VCaP (cell line): ENCODE results near the gene CABLES1.

Source experiments
- H3K27ac ChIP-seq: fragments of 450-650 bp; 2 replicates; pipeline ENCODE4 v1.5.1; 2017
- TF ChIP-seq, protein P1 (sequence below): fragments of 450-650 bp; conservative IDR thresholded peaks from 2 replicates; pipeline ENCODE4 v1.5.1; 2017; ENCODE audit warnings: mild to moderate bottlenecking, moderate library complexity

Gene CABLES1

DNA sequence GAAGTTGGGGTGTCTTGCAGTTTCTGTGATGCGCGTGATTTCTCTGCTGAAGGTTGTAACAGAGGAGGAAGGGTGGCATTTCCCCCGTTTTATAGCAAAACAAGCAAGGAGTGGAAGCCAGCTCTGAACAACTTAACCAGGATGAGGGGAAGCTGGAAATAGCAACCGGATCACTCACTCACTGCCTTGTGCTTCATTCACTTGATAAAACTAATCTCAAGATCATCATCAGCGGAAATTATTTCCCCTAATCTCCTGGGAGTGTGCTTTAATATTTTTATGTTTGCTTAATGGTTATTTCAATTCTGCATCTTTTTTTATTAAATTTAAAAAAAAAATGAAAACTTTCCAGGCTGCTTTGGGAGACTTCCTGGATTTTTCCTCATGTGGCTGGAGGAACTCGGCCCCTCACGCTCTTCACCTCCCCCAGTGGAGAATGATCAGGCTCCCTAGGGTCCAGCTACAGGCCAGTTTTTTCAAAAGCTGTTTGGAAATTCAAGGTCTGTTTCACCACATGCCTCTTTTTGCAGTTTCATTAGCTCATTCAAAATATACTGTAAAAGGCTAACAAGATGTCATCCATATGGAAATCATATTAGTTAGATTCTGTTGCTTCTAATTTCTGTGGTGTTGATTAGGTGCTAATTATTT lies 31.7 kb downstream of the CABLES1 start:
- TF ChIP-seq, protein P1, sequence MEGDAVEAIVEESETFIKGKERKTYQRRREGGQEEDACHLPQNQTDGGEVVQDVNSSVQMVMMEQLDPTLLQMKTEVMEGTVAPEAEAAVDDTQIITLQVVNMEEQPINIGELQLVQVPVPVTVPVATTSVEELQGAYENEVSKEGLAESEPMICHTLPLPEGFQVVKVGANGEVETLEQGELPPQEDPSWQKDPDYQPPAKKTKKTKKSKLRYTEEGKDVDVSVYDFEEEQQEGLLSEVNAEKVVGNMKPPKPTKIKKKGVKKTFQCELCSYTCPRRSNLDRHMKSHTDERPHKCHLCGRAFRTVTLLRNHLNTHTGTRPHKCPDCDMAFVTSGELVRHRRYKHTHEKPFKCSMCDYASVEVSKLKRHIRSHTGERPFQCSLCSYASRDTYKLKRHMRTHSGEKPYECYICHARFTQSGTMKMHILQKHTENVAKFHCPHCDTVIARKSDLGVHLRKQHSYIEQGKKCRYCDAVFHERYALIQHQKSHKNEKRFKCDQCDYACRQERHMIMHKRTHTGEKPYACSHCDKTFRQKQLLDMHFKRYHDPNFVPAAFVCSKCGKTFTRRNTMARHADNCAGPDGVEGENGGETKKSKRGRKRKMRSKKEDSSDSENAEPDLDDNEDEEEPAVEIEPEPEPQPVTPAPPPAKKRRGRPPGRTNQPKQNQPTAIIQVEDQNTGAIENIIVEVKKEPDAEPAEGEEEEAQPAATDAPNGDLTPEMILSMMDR, result no peak
- H3K27ac ChIP-seq, result no peak overlapping the region

DNA sequence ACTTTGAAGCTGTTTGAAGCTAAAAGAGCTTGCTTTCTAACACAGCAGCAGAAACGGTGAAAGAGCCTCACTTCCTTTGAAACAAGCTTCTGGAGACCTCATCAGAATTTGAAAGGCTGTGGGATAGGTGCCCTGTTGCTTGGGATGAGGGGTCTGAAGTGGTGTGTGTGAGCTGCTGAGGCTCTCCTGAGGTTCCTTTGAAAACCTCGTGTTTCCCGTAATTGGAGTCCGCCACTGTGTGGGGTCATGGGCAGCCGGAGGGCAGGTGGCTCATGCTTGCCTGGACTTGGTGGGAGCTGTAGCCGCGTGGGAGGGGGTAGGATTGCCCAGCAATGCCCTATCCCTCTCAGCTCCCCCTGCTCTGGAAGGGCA lies 34.4 kb downstream of the CABLES1 start:
- no peak overlapping the region for H3K27ac ChIP-seq
- TF ChIP-seq, protein P1, result no peak

DNA sequence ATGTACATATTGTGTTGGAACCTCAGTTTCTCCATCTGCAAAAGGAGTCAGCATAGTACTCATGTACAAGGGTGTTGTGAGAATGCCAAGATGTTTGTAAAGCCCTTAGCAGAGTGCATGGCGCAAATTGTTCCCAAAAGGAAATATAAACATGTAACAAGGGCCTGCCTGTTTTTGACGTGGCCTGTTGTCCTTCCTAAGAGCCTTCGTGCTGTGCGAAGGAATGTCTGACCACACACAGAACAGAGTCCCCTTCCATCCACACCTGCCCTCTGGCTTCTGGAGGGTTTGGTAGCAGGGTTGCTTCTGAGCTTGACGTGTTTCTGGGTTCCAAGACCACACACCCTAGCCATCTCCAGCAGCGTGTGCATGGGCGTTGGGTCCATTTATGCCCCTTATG lies 34.9 kb downstream of the CABLES1 start:
- H3K27ac ChIP-seq, result no peak overlapping the region
- TF ChIP-seq, protein P1, result no peak

DNA sequence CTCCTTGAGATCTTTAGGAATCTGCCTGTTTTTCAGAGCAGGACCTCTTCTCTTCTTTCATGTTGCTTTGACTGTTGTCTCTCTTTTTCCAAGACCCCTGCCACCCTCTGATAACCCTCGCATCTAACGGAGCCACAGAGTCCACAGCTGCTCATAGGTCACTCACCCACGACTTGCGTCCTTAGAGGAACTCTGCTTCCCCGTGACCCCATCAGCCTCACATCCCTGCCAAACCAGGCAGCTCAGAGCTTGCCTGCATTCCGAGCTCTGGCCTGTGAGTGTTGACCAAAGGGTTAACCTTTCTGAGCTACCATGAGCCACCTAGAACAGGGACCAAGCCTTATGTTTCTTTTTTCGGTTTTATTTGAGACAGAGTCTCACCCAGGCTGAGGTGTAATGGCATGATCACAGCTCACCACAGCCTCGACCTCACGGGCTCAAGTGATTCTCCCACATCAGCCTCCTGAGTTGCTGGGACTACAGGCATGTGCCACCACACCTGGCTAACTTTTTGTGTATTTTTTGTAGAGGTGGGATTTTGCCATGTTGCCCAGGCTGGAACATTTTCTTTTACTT lies 36.4 kb downstream of the CABLES1 start:
- TF ChIP-seq, protein P1, result no peak
- H3K27ac ChIP-seq, result no peak overlapping the region

DNA sequence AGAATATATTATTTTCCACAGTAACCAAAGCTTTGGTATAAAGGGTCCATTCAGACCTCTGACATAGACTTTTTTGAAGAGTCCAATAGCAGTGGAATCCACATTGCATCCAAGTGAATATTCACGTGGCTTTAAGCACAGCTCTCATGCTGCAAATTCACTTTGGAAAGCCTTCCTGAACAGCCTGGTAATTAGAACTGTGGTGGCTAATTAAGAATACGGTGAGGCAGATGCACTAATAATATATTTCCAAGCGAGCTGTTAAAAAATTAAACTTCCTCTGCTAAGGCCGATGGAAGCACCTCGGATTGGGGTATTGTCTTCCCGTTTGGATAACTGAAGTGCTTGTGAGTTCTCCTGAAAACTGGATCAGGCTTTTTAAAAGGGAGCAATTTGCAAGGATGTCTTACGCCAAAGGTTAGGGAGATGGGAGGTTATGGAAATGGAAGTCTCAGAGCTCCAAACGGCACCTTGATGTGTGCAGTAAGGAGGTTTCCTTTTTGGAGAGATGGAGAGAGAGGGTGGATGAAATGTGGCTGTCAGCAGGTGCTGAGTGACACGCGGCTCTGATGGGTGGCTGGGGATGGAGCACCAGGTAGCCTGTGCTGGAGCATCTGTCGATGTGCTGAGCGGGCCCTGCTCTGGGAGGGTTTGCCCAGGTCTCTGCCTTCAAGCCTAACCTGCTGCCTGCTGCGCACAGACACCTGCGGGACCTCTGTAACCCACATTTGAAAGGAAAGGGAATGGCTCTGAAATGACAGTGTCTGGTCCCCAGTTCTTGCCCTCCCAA lies 37.5 kb downstream of the CABLES1 start:
- TF ChIP-seq, protein P1, result no peak
- no peak overlapping the region for H3K27ac ChIP-seq

DNA sequence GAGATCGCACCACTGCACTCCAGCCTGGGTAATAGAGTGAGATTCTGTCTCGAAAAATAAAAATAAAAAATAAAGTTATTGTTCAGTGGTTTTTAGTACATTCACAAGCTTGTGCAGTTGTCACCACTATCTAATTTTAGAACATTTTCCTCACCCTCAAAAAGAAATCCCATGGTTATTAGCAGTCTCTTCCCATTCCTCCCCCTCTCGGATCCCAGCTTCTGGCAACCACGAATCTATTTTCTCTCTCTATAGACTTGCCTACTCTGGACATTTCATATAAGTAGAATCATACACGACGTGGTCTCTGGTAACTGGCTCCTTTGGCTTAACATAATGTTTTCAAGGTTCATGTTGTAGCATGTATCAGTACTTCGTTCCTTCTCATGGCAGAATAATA lies 38.6 kb downstream of the CABLES1 start:
- H3K27ac ChIP-seq, result no peak overlapping the region
- TF ChIP-seq, protein P1, result no peak

DNA sequence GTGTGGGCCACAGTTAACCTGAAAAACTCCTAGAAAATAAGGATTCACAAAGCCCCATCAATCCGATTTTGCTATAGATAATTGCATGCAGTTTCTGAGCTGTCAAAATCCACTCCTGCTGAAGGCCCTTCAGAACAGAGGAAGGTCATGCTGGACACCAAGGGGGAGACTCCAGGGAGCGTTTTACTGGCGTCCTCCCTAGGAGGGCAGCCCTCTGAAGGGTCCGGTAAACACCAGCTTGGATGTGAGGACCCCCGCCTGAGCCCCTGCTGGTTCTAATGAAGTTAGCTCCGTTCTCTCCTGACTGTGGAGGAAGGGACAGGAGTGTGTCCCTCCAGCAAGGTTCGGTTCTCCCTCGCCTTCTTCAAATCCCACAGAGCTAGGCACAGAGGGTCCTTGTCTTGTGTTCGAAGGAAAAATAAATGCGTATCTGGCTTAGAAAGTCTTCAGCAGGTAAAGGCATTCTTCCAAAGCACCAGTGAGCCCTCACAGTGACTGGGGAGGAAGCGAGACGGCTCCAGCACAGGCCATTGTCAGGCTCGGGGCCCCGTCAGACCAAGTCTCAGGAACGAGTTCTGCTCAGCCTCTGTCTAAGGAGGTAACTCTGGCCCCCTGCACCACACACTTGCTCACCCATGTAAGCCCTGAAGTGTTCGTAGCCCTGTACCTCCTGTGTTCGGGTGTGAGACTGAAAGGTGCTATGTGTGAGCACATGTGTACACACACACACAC lies 41.6 kb downstream of the CABLES1 start:
- no peak overlapping the region for H3K27ac ChIP-seq
- TF ChIP-seq, protein P1, result no peak
